Neural cell (in vitro differentiated cells): Measurements from ENCODE around the gene STK40. TPM values are rescaled to one million over a fixed set of nuclear protein-coding genes. Genes with fewer than 3 reads are reported as not detected.

Experiments
- H2AFZ ChIP-seq: fragments of 200-600, 300-800 bp; sonication (generic), shearing (Covaris generic); 2 replicates; pipeline ENCODE4 v1.6.0; 2014; ENCODE audit warnings: low read depth, mild to moderate bottlenecking, antibody characterized with exemption, low read length, moderate library complexity
- H3F3A ChIP-seq: fragments of 200-600 bp; shearing (Covaris generic); 2 replicates; pipeline ENCODE4 v1.6.1; 2016; ENCODE audit warnings: mild to moderate bottlenecking, moderate library complexity, mixed read lengths, antibody characterized with exemption, low read length; ENCODE audit not compliant: insufficient read depth, poor library complexity, severe bottlenecking
- H3K27ac ChIP-seq: fragments of 200-600, 300-800 bp; sonication (generic), shearing (Covaris generic); 2 replicates; pipeline ENCODE4 v1.5.1; 2014; ENCODE audit warnings: mild to moderate bottlenecking, low read length, moderate library complexity
- H3K27me3 ChIP-seq: fragments of 300-800, 200-600 bp; sonication (generic), shearing (Covaris generic); 2 replicates; pipeline ENCODE4 v1.6.0; 2014; ENCODE audit warnings: mild to moderate bottlenecking, low read depth, low read length, moderate library complexity; ENCODE audit not compliant: insufficient read depth
- H3K36me3 ChIP-seq: fragments of 300-800, 200-600 bp; sonication (generic), shearing (Covaris generic); 2 replicates; pipeline ENCODE4 v1.5.1; 2014; ENCODE audit warnings: mild to moderate bottlenecking, antibody characterized with exemption, low read length, moderate library complexity; ENCODE audit not compliant: insufficient read depth
- H3K4me2 ChIP-seq: fragments of 300-800, 200-600 bp; sonication (generic), shearing (Covaris generic); 2 replicates; pipeline ENCODE4 v1.6.0; 2014; ENCODE audit warnings: mild to moderate bottlenecking, low read length
- H3K4me3 ChIP-seq: fragments of 300-800, 200-600 bp; sonication (generic), shearing (Covaris generic); 2 replicates; pipeline ENCODE4 v1.5.1; 2014; ENCODE audit warnings: mild to moderate bottlenecking, low read length, moderate library complexity
- H3K79me2 ChIP-seq: fragments of 200-600 bp; shearing (Covaris generic); replicated peaks from 2 replicates; pipeline ENCODE4 v1.6.0; 2014; ENCODE audit warnings: mild to moderate bottlenecking, low read length, moderate library complexity; ENCODE audit not compliant: insufficient read depth
- H3K9ac ChIP-seq: fragments of 300-800, 200-600 bp; sonication (generic), shearing (Covaris generic); 2 replicates; pipeline ENCODE4 v1.6.1; 2016; ENCODE audit warnings: mild to moderate bottlenecking, low read length, mixed read lengths
- H3K9me2 ChIP-seq: fragments of 200-600 bp; shearing (Covaris generic); 2 replicates; pipeline ENCODE4 v1.6.1; 2016; ENCODE audit warnings: mild to moderate bottlenecking, low read length, mixed read lengths; ENCODE audit not compliant: insufficient read depth
- H3K9me3 ChIP-seq: fragments of 200-600, 300-800 bp; sonication (generic), shearing (Covaris generic); 2 replicates; pipeline ENCODE4 v1.6.1; 2016; ENCODE audit warnings: mild to moderate bottlenecking, mixed run types, low read length, moderate library complexity, mixed read lengths
- H4K20me1 ChIP-seq: fragments of 200-600 bp; shearing (Covaris generic); 2 replicates; pipeline ENCODE4 v1.6.1; 2016; ENCODE audit warnings: mild to moderate bottlenecking, mixed run types; ENCODE audit not compliant: insufficient read depth
- CTCF ChIP-seq: fragments of 450-650 bp; IDR thresholded peaks from 2 replicates; pipeline ENCODE4 v1.5.1; 2014; ENCODE audit warnings: antibody characterized with exemption, mild to moderate bottlenecking, moderate library complexity; ENCODE audit not compliant: poor library complexity, severe bottlenecking
- EP300 ChIP-seq: fragments of 450-650 bp; conservative IDR thresholded peaks from 2 replicates; pipeline ENCODE4 v1.6.1; 2014; ENCODE audit warnings: antibody characterized with exemption, mild to moderate bottlenecking, moderate library complexity; ENCODE audit not compliant: poor library complexity, severe bottlenecking
- EZH2 ChIP-seq: fragments of 200-600, 300-800 bp; shearing (Covaris generic), sonication (generic); IDR thresholded peaks from 2 replicates; pipeline ENCODE4 v1.6.1; 2014; ENCODE audit warnings: antibody characterized with exemption, low read length, borderline replicate concordance, mild to moderate bottlenecking; ENCODE audit not compliant: insufficient read depth, poor library complexity, severe bottlenecking
- MXI1 ChIP-seq: fragments of 450-650 bp; conservative IDR thresholded peaks from 2 replicates; pipeline ENCODE4 v1.6.1; 2014; ENCODE audit warnings: antibody characterized with exemption, mild to moderate bottlenecking; ENCODE audit not compliant: poor library complexity, severe bottlenecking
- POLR2AphosphoS5 ChIP-seq: IDR thresholded peaks from 2 replicates; pipeline ENCODE4 v1.6.1; 2012
- REST ChIP-seq: IDR thresholded peaks from 2 replicates; pipeline ENCODE4 v1.6.1; 2012; ENCODE audit warnings: borderline replicate concordance
- SMC3 ChIP-seq: fragments of 450-650 bp; conservative IDR thresholded peaks from 2 replicates; pipeline ENCODE4 v1.6.1; 2014; ENCODE audit warnings: antibody characterized with exemption, mild to moderate bottlenecking, moderate library complexity; ENCODE audit not compliant: poor library complexity
- TAF1 ChIP-seq: IDR thresholded peaks from 2 replicates; pipeline ENCODE4 v1.6.1; 2012; ENCODE audit warnings: low read depth
- polyA plus RNA-seq: library from polyadenylated mRNA; depleted of rRNA; stranded (reverse); fragments of >200 nt; gene quantifications from 2 replicates; pipeline ENCODE4 v1.2.3, GENCODE V29; 2014

STK40 gene
- polyA plus RNA-seq, 1 donor from 2014 or later: 8.4 TPM

- TF ChIP-seq SMC3 (no peak), MXI1 (no peak), TAF1 (no peak), EZH2 (no peak), EP300 (no peak), CTCF (no peak), POLR2AphosphoS5 (no peak), REST (no peak)
- Histone ChIP-seq H3K36me3 (no peaks in the 10 kb centered on the region), H3F3A (no peaks in the 10 kb centered on the region), H3K79me2 (no peaks in the 10 kb centered on the region), H3K4me3 (no peak overlapping the region), H3K9me3 (no peaks in the 10 kb centered on the region), H2AFZ (no peak overlapping the region), H3K27ac (no peak overlapping the region), H3K27me3 (no peaks in the 10 kb centered on the region), H4K20me1 (no peaks in the 10 kb centered on the region), H3K9ac (no peak overlapping the region), H3K4me2 (no peak overlapping the region), H3K9me2 (no peaks in the 10 kb centered on the region)
These were observed 76.3 kb downstream of the STK40 start for GRCh38 chr1:36309397-36309796.

- Histone ChIP-seq H3K27ac (no peak overlapping the region), H3K9me3 (no peaks in the 10 kb centered on the region), H3K9ac (no peak overlapping the region), H3K79me2 (no peaks in the 10 kb centered on the region), H4K20me1 (no peaks in the 10 kb centered on the region), H3K4me2 (no peak overlapping the region), H3K36me3 (no peaks in the 10 kb centered on the region), H3K9me2 (no peaks in the 10 kb centered on the region), H3F3A (no peaks in the 10 kb centered on the region), H3K4me3 (peak overlapping the region; percentile 74), H3K27me3 (no peaks in the 10 kb centered on the region), H2AFZ (no peak overlapping the region)
- no peak for TF ChIP-seq REST
These were observed 78.0 kb downstream of the STK40 start for GRCh38 chr1:36307601-36308330.
